HG03064 (cell line): Measurements from ENCODE around the gene ARHGEF40.
"Not testable (repeated sequence)": the region's sequence is repeated elsewhere in the genome, so short reads cannot be mapped to it uniquely, and the experiment has no call there.

ENCODE experiments used
- ATAC-seq: cut with Tn5 transposase; IDR thresholded peaks from one replicate; pipeline ENCODE4 v1.9.1; 2021; ENCODE audit warnings: low read depth; ENCODE audit not compliant: unreplicated experiment

ARHGEF40 gene

DNA sequence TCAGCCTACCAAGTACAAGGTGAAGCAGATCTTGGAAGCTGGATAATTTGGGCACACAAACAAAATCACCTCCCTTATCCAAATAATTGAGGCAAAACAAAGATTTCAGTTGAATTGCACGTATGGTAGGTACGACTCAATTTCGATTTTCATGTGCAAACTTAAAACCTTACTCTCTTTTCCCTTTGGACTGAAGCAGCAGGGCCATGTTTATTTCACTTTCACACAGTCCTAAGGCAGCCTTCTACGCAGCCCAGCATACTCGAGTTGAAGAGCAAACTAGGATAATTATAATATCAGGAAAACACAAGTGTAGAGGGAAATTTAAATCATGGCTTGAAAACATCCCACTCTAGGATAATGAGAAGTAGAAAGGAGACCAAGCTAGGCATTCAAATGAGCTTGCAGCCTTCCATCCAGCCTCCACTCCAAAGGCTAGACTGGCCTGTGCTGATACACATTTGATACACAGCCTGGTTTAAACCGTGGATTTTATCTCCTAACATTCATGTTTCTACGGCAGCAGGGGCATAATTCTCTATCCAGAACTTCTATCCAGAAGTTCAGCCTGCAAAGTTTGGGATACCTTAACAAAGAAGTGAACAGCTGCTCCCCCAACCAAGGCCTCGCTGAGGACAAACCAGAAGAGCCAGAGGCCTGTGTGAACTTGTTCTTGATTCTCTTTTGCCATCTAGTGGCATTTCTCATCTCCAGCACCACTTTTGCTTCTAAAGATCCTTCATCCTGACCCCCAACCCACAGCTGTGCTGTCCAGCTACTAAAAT is 30.3 kb upstream of the ARHGEF40 start:
- ATAC-seq, result no peak

- no peak for ATAC-seq
Observed at GRCh38 chr14:21040370-21040925, 29.7 kb upstream of the ARHGEF40 start.

DNA sequence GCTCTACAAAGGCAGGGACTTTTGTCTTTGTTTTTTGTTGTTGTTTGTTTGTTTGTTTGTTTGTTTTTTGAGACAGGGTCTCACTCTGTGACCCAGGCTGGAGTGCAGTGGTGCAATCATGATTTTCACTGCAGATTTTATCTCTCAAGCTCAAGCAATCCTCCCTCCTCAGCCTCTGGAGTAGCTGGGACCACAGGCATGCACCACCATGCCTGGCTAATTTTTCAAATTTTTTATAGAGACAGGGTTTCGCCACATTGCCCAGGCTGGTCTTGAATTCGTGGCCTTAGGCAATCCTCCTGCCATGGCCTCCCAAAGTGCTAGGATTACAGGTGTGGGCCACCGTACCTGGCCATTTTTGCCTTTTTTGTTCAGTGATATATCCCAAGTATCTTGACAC is 29.2 kb upstream of the ARHGEF40 start:
- ATAC-seq, result not testable (repeated sequence)

DNA sequence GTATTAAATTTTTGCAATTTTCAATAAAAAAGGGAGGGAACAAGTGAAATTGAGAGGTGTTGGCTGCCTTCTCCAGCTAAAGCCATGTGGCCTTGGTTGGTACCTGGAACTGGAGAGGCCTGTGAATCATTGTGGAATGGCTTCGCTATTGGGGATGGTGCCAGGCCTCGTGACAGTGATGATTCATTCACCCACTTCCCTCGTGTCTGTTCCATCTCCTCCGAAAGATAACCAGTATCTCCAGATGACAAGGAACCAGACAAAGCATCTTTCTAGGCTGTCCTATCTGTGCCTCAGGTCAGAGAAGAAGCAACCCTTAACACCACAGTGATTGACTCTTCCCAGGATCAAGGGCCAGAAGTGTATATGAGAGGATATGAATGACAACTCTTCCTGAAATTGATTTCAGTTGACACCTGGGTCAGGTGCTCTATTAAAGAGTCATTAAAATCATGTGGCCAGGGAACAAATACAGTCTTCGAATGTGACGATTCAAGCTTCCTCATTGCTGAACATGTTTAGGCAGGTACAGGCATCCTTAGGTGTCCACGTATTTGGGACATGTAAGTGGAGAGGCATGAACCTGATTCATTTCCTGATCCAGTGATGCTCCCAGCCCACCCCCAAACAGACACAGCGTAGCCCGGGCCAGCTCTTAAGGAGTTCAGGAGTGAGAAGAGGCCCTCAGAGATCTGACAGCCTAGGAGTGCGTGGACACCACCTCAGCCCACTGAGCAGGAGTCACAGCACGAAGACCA is 28.2 kb upstream of the ARHGEF40 start, which contains the start of gene RNASE7:
Gene RNASE7 (plus strand): TSS at position 687 of the 758 bp plus-strand sequence. CDS start 631 bp downstream, outside the sequence.
- no peak for ATAC-seq

DNA sequence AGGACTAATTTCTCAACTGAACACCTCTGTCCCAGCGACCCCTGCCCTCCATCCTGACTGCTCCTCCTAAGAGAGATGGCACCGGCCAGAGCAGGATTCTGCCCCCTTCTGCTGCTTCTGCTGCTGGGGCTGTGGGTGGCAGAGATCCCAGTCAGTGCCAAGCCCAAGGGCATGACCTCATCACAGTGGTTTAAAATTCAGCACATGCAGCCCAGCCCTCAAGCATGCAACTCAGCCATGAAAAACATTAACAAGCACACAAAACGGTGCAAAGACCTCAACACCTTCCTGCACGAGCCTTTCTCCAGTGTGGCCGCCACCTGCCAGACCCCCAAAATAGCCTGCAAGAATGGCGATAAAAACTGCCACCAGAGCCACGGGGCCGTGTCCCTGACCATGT is 27.2 kb upstream of the ARHGEF40 start:
- ATAC-seq, result no peak

DNA sequence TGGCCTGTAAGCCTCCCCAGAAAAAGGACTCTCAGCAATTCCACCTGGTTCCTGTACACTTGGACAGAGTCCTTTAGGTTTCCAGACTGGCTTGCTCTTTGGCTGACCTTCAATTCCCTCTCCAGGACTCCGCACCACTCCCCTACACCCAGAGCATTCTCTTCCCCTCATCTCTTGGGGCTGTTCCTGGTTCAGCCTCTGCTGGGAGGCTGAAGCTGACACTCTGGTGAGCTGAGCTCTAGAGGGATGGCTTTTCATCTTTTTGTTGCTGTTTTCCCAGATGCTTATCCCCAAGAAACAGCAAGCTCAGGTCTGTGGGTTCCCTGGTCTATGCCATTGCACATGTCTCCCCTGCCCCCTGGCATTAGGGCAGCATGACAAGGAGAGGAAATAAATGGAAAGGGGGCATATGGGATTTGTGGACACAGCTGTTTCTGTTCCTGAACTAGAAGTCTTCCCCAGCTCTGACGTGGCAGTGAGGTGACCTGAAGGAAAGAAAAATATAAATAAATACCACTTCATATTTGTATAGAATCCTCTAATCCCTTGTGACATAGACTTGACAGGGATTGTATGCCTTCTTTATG is 26.6 kb upstream of the ARHGEF40 start:
- no peak for ATAC-seq

DNA sequence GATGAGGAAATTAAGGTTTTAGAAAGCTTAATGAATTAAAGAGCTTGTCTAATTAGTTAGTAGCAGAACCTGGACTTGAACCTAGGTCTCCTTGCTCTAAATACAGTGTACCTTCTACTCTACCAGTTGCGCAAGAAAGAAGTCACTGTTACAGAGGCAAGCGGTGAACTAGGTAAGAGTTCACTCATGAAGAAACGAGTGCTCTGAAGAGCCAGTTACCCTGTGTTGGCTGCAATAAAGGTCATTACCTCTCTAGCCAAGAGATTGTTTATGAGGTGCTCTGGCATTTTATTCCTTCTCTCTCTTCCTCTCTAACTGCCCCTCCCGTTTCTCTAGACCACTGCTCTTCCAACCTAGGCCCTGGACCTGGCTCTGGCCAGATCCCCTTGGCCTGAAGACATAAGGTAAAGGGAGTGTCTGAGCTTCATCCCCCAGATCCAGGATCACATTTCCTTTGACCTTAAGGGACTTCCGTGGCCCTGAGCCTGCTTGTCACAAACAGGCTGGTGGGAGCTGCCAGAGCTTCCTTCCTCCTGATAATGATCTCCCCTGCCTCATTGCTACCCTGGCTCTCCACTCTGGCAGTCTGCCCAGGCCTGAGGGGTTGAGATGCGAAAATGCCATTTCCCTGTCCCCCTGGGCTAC is 26.0 kb upstream of the ARHGEF40 start:
- ATAC-seq, result no peak

DNA sequence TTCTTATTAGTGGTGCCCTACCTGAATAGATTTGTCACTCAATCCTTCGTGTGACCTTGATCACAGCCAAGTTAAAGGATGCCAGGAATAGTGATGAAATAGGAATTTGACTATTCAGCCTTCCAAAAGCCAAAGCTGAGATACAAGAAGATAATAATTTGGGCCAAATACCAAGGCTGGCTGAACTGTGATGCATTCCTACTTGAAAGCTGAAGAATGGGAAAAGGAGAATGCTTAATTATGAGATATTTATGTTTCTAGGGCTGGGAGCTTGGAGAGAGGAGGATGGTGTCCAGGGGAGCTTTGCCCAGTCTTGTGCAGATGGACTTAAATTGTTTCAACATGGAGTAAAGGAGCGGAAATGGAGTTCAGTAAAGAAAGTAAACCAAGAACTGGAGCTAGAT is 22.7 kb upstream of the ARHGEF40 start:
- ATAC-seq, result no peak

DNA sequence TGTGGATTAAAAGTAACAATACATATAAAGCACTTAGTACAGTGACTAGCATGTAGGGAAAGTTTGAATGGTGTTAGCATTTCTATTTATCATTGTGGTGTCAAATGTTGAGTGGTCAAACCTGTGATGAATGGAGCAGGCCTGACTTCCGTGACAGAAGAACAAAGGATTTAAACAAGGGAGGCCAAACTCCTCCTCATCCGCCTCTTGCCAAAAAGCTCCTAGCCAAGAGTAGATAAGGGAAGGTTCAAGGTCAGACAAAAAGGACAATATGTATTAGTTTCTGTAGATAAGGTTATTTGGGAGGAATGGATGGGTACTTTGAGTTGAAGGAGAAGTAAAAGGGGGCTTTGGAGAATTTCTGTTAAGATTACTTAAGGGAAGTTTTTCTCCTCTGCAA is 21.5 kb upstream of the ARHGEF40 start:
- no peak for ATAC-seq

DNA sequence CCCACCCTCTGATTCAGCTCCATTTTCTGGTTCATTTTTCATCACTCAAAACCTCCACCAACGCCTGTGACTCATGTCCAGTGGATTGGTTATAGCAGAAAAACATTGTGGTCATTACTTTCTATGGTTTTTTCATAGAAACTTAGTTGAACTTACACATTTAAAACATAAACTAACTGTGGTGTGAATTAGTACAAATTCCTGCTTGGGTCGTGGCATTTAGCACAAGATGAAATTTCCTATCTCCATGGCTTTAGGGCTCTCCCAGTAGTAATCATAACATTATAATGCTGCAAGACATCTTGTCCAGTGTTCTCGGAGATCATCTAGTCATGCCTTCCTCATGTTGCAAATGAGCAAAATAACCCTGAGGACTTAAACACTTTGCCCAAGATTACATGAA is 20.8 kb upstream of the ARHGEF40 start:
- no peak for ATAC-seq

- no peak for ATAC-seq
Observed at GRCh38 chr14:21050597-21050996, 19.5 kb upstream of the ARHGEF40 start.

DNA sequence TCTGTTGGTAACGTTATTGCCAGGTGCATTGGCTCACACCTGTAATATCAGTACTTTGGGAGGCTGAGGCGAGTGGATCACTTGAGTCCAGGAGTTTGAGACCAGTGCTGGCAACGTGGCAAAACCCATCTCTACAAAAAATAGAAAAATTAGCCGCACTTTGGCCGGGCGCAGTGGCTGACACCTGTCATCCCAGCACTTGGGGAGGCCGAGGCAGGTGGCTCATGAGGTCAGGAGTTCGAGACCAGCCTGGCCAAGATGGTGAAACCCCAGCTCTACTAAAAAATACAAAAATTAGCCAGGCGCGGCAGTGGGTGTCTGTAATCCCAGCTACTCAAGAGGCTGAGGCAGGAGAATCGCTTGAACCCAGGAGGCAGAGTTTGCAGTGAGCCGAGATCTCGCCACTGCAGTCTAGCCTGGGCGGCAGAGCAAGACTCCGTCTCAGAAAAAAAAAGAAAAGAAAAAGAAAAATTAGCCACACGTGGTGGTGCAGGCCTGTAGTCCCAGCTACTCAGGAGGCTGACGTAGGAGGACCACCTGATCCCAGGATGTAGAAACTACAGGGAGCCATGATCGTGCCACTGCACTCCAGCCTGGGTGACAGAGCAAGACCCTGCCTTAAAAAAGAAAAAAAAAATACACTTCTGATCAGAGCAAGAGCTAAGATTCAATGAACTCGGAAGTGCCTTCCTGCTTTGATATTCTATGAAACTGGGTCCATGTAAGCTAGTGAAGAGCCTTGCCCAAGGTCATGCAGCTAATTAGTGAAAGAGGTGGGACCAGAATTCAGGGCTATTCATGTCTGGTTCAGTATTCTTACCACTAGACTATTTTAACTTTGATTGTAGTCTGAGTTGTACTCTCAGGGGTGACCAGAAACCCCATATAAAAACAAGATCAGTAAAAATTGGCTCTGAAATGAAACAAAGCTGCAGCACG is 16.7 kb upstream of the ARHGEF40 start:
- no peak for ATAC-seq

DNA sequence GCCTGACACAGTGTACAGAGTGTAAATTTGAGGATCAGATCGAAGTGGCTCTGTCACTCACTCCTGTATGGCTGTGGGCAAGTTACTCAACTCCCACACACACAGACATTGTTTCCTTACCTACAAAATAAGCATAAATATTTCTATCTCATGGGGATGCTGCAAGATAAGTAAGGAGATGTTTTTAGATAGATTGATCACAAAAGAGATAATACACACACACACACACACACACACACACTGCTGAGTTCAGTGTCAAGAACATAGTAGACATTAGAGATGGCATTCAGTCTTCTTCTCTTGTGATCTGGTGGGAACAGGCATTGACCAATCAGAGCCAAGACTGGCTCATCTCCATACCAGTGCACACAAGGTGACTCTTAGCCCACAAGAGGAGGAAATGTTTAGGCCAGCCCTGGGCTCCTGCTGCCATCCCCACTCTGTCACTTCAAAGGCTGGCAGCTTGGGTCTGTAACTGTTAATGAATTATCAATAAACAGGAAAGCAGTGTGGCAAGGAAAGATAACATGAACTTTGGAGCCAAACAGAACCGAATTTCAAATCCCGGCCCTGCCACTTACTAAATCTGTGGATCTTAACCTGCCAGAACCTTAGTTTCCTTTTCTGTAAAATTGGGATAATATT is 15.9 kb upstream of the ARHGEF40 start:
- ATAC-seq, result no peak

GRCh38 chr14:21054768-21055145 is 15.3 kb upstream of the ARHGEF40 start:
- ATAC-seq, result no peak

GRCh38 chr14:21055432-21056117 is 14.5 kb upstream of the ARHGEF40 start:
- ATAC-seq, result no peak

DNA sequence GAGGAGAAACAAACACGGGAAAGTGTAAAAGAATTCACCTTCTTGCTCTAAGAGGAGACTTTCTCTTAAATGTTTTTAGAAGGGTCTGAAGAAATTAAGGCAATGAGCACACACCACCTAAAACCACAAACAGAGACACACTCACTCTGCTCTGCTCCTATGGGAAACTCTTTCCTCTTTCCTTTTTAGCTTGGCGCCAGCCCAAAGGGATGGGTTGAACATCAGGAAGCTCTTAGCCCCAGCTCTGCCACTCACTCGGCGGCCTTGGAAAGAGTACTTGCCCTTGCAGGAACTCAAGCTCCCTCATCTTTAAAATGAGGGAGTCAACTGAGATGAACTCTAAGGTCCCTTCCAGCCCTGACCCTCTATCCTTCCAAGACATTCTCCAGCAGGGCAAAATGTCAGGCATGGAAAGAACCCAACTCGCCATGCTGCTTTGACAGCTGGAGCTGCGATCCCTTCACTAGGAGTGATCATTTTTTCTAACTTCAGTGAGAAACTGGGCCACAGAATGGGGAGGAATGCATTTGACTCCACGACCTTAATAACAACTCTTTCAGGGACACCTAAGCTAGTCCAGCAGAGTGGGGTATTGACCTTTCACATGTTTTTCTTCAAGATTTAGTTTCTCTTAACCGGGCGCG is 13.5 kb upstream of the ARHGEF40 start:
- ATAC-seq, result no peak

DNA sequence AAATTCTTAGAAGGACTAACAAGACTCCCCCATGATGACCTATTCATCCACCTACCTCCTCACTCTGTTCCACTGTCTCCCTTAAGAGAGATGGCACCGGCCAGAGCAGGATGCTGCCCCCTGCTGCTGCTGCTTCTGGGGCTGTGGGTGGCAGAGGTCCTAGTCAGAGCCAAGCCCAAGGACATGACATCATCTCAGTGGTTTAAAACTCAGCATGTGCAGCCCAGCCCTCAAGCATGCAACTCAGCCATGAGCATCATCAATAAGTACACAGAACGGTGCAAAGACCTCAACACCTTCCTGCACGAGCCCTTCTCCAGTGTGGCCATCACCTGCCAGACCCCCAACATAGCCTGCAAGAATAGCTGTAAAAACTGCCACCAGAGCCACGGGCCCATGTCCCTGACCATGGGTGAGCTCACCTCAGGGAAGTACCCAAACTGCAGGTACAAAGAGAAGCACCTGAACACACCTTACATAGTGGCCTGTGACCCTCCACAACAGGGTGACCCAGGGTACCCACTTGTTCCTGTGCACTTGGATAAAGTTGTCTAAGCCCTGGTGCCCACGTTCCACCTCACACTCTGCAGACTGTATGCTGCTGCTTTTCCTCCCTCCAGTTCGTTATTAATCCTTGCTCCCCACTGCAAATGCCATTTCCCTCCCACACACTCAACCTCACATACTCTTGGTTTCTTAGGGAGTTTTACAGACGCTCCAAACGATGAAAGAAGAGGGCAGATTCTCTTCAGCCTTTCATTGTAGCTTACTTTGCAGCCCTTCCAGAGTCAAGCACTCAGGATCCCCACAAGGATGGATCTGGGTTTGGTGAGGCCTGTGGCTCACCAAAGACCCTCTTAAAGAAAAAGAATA is 12.1 kb upstream of the ARHGEF40 start, which contains the start of gene RNASE8:
Gene RNASE8 (plus strand): TSS at position 20 of the 873 bp plus-strand sequence. CDS start 71 bp downstream, at position 91.
- no peak for ATAC-seq
